Stimulated activated CD4-positive, alpha-beta T cell treated with anti-CD3 and anti-CD28 coated beads, Interleukin-2, amount 100 ng/mL, for 4 hours (primary cell): ENCODE data around the gene PRKD1.
"Not testable (repeated sequence)": the region's sequence is repeated elsewhere in the genome, so short reads cannot be mapped to it uniquely, and the experiment has no call there.

Experiments used
- DNase-seq: peaks from one replicate; pipeline ENCODE4 v3.0.0-alpha.2; 2020; ENCODE audit warnings: low read depth

PRKD1 gene

GRCh38 chr14:29798811-29799210 is 128.8 kb downstream of the PRKD1 start:
- DNase-seq: no peak

- no peak for DNase-seq
Measured at GRCh38 chr14:29798108-29798663, 129.5 kb downstream of the PRKD1 start.

- no peak for DNase-seq
Measured at GRCh38 chr14:29796853-29797252, 130.8 kb downstream of the PRKD1 start.

GRCh38 chr14:29789475-29789874 is 138.2 kb downstream of the PRKD1 start:
- no peak for DNase-seq

GRCh38 chr14:29788093-29788492 is 139.6 kb downstream of the PRKD1 start:
- no peak for DNase-seq

GRCh38 chr14:29783556-29783955 is 144.1 kb downstream of the PRKD1 start:
- no peak for DNase-seq

- DNase-seq: no peak
Measured at GRCh38 chr14:29782041-29782440, 145.6 kb downstream of the PRKD1 start.

GRCh38 chr14:29777142-29777541 is 150.5 kb downstream of the PRKD1 start:
- DNase-seq: not testable (repeated sequence)

- no peak for DNase-seq
Measured at GRCh38 chr14:29773990-29774389, 153.7 kb downstream of the PRKD1 start.

GRCh38 chr14:29763342-29763858 is 164.2 kb downstream of the PRKD1 start:
- no peak for DNase-seq

- DNase-seq: no peak
Measured at GRCh38 chr14:29759521-29760340, 167.9 kb downstream of the PRKD1 start.

GRCh38 chr14:29757711-29758233 is 169.9 kb downstream of the PRKD1 start:
- no peak for DNase-seq

- DNase-seq: no peak
Measured at GRCh38 chr14:29757188-29757680, 170.4 kb downstream of the PRKD1 start.

- no peak for DNase-seq
Measured at GRCh38 chr14:29756019-29756385, 171.6 kb downstream of the PRKD1 start.

GRCh38 chr14:29755311-29756018 is 172.2 kb downstream of the PRKD1 start:
- no peak for DNase-seq

GRCh38 chr14:29754134-29754533 is 173.5 kb downstream of the PRKD1 start:
- no peak for DNase-seq

GRCh38 chr14:29752221-29752923 is 175.3 kb downstream of the PRKD1 start:
- no peak for DNase-seq

GRCh38 chr14:29749829-29750228 is 177.8 kb downstream of the PRKD1 start:
- DNase-seq: no peak

GRCh38 chr14:29749327-29749726 is 178.3 kb downstream of the PRKD1 start:
- DNase-seq: no peak

- DNase-seq: no peak
Measured at GRCh38 chr14:29745863-29746262, 181.8 kb downstream of the PRKD1 start.

GRCh38 chr14:29743531-29743930 is 184.1 kb downstream of the PRKD1 start:
- no peak for DNase-seq

- DNase-seq: no peak
Measured at GRCh38 chr14:29741909-29742401, 185.7 kb downstream of the PRKD1 start.
